ENCODE results near the gene ZNF624. TPM values are rescaled to one million over a fixed set of nuclear protein-coding genes. Genes with fewer than 3 reads are reported as not detected.

Gene ZNF624
- total RNA-seq, 4 donors from 2014 or later = 0.94 to 7.4 (median 2.4) TPM

- Histone ChIP-seq H3K4me1 (no peaks in the 10 kb centered on the region), H3K36me3 (peaks cover 0 to 42% (median 3%) of the 10 kb centered on the region in 3 donors), H3K27ac (no peak overlapping the region), H3K4me3 (no peak overlapping the region), H3K9me3 (peaks cover 0 to 76% (median 18%) of the 10 kb centered on the region in 4 donors), H3K27me3 (no peaks in the 10 kb centered on the region)
- TF ChIP-seq POLR2A (IDR thresholded peaks at IDR 0.05) = no peak
- TF ChIP-seq, protein P1, sequence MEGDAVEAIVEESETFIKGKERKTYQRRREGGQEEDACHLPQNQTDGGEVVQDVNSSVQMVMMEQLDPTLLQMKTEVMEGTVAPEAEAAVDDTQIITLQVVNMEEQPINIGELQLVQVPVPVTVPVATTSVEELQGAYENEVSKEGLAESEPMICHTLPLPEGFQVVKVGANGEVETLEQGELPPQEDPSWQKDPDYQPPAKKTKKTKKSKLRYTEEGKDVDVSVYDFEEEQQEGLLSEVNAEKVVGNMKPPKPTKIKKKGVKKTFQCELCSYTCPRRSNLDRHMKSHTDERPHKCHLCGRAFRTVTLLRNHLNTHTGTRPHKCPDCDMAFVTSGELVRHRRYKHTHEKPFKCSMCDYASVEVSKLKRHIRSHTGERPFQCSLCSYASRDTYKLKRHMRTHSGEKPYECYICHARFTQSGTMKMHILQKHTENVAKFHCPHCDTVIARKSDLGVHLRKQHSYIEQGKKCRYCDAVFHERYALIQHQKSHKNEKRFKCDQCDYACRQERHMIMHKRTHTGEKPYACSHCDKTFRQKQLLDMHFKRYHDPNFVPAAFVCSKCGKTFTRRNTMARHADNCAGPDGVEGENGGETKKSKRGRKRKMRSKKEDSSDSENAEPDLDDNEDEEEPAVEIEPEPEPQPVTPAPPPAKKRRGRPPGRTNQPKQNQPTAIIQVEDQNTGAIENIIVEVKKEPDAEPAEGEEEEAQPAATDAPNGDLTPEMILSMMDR (IDR thresholded peaks at IDR 0.05) = no peak
- DNase-seq = no peak
Observed at GRCh38 chr17:16623282-16623681, 30.4 kb downstream of the ZNF624 start.

GRCh38 chr17:16622540-16623277, 30.9 kb downstream of the ZNF624 start:
- TF ChIP-seq POLR2A (IDR thresholded peaks at IDR 0.05) = no peak
- TF ChIP-seq, protein P1 (IDR thresholded peaks at IDR 0.05) = no peak
- no peak overlapping the region for H3K27ac ChIP-seq
- DNase-seq = no peak
- no peak overlapping the region for H3K4me3 ChIP-seq
- H3K4me1 ChIP-seq = no peaks in the 10 kb centered on the region
- peaks cover 0 to 76% (median 17%) of the 10 kb centered on the region in 4 donors for H3K9me3 ChIP-seq
- H3K27me3 ChIP-seq = no peaks in the 10 kb centered on the region
- peaks cover 0 to 37% (median 3%) of the 10 kb centered on the region in 3 donors for H3K36me3 ChIP-seq

DNA sequence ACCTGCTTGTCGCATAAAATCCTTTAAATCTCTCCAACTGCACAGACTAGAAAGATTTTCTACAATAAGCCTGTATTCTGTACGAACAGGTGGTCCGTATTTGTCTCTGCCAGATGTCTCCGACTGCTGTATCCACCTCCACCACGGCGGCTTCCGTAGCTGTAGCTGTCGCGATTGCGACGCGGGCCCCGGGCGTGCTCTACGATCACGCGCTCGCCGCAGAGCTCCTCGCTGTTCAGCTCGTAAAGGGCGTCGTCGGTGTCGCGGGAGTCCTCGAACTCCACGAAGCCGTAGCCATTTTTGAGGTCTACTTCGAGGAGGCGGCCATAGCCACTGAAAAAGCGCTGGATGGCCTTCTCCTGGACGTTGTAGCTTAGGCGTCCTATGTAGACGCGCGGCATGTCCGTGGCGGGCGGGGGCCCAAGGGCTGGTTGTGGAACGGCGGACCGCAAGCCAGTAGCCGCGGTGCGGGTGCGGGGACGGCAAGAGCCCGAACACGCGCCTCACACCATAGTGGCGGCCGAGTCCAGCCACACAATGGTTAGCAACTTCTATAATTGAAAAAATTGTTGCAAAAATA, 36.1 kb downstream of the ZNF624 start:
- Histone ChIP-seq H3K27me3 (no peaks in the 10 kb centered on the region), H3K36me3 (peaks cover 0 to 2% (median 0%) of the 10 kb centered on the region in 3 donors), H3K27ac (no peak overlapping the region), H3K4me3 (no peak overlapping the region), H3K4me1 (no peaks in the 10 kb centered on the region), H3K9me3 (peaks cover 0 to 43% (median 7%) of the 10 kb centered on the region in 4 donors)
- no peak for DNase-seq
- TF ChIP-seq POLR2A (IDR thresholded peaks at IDR 0.05) = no peak
- TF ChIP-seq, protein P1 (IDR thresholded peaks at IDR 0.05) = no peak

DNA sequence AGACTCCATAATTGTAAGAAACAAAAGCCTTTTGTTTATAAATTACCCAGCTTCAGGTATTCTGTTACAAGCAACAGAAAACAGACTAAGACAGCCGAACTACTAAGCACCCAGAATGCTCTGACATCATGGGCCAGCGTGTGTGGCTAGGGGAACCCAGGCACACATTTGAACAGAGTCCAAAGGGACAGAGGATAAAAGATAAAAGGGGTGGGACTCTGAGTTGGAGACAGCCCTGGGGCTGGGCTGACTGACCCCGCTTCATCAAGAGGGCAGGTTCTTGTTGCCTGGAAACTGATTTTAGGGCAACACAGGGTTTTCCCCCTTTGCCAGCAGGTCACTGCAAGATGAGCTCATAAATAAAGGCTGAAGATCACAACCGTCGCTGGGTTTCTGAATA, 54.1 kb downstream of the ZNF624 start:
- TF ChIP-seq, protein P1 (IDR thresholded peaks at IDR 0.05) = no peak
- TF ChIP-seq POLR2A (IDR thresholded peaks at IDR 0.05) = no peak
- H3K4me3 ChIP-seq = no peak overlapping the region
- H3K27me3 ChIP-seq = no peaks in the 10 kb centered on the region
- H3K9me3 ChIP-seq = no peaks in the 10 kb centered on the region
- DNase-seq = no peak
- H3K27ac ChIP-seq = no peak overlapping the region
- H3K36me3 ChIP-seq = no peaks in the 10 kb centered on the region
- no peaks in the 10 kb centered on the region for H3K4me1 ChIP-seq

DNA sequence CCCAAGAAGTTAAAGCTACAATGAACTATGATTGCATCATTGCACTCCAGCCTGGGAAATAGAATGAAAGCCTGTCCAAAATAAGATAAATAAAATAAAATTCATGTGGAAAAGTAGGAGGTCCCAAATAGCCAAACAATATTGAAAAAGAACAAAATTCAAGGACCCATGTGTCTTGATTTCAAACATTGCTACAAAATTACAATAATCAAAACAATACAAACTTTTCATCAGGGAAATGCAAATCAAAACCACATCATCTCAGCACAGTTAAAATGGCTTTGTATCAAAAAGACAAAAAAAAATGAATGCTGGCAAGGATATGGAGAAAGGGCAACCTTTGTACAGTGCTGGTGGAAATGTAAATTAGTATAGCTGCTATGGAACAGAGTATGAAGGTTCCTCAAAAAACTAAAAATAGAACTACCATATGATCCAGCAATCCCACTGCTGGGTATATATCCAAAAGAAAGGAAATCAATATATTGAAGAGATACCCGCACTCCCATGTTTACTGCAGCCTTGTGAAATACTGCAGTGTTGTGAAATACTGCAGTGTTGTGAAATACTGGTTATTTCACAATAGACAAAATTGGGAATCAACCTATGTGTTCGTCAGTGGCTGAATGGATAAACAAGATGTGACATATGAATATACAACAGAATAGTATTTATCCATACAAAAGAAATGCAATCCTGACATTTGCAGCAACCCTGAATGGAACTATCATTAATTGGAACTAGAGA, 60.1 kb downstream of the ZNF624 start:
- DNase-seq = no peak
- Histone ChIP-seq H3K9me3 (no peaks in the 10 kb centered on the region), H3K27ac (no peak overlapping the region), H3K4me3 (no peak overlapping the region), H3K27me3 (no peaks in the 10 kb centered on the region), H3K36me3 (no peaks in the 10 kb centered on the region), H3K4me1 (peaks cover 0 to 6% (median 0%) of the 10 kb centered on the region in 4 donors)
- TF ChIP-seq, protein P1 (IDR thresholded peaks at IDR 0.05) = no peak
- no peak for TF ChIP-seq POLR2A (IDR thresholded peaks at IDR 0.05)
